GM18505 (cell line): ENCODE data around the gene LAMB1.

Source experiments
- ATAC-seq: cut with Tn5 transposase; IDR thresholded peaks from one replicate; pipeline ENCODE4 v1.9.1; 2021; ENCODE audit not compliant: unreplicated experiment
- POLR2A ChIP-seq: IDR thresholded peaks from 4 replicates; pipeline ENCODE4 v1.6.1; 2011; ENCODE audit warnings: borderline replicate concordance; ENCODE audit not compliant: insufficient read depth, insufficient read length; ENCODE audit errors: extremely low read depth

LAMB1 gene

DNA sequence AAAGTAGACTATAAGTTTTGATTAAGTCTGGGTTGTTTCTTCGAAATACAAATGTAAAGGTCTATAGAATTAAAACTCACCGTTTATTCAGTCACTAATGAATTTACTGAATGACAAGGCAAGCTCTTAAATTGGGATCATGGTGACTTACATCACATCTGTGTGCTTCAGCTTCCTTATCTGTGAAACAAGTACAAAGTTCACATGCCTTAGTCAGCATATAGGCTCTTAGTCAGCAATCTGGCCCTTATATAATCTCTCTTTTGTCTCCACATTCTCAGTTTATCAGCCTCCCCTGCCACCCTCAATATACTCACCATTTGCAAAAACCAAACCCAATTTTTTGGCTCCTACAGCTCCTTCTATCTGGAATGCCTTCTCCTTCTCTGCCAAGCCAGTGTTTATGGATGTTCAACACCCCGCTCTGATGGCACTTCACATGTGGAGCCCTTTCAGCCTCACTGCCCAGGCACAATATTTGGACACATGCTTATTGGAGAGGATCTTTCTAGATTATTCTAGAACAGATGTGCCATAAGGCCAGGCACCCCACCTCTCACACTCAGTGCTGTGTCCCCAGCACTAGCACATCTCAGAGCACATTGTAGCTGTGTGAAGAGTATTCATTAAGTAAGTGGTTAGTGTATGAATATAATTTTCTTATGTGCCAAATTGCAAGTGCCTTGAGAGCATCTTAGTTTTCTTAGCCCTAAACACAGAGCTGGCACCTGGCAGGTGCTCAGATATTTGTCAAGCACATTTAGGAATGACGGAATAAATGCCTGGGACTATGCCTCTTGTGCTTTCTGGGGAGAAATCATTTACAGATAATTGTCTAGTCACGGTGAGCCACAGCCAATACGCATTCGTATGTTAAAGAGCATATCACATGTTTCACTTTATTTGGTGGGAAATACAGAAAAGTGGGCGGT lies 9.8 kb upstream of the LAMB1 start:
- TF ChIP-seq POLR2A, result no peak
- no peak for ATAC-seq

DNA sequence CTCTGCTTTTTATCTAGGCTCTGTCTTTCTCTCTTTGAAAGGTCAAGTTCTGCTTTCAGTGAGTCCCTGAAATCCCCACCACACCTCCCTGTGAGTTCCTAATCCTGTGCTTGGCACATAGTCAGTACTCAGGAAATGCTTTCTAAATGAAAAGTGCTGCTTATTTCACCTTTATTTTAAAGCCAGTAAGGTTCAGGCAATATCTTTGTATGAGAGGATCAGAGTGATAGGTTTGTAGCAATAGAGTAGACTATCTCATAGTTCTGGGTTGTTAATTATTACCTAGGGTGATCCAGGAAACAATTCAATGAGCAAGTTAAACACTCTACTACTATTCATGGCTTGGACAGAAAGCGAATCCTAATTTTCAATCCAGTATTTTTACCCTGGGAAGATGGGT lies 7.4 kb upstream of the LAMB1 start:
- ATAC-seq, result no peak
- TF ChIP-seq POLR2A, result no peak

DNA sequence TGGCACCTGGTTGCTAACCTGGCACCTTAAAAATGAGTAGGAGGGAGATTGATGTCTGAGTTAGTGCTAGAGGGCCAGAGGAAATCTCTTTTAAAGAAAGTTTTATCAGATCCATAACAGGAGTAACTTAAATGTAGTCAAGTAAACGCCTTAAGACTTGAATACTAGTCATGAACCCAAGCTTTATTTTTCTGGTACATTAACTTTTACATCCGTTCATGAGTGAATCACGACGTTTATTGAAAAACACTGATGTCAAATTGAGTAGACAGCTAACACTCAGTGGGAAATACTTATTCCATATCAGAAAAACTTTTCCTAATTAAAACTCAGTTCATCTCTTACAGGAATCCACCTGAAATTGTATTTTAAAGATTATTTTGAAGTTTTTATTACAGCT lies 6.9 kb upstream of the LAMB1 start:
- ATAC-seq, result no peak
- TF ChIP-seq POLR2A, result no peak

DNA sequence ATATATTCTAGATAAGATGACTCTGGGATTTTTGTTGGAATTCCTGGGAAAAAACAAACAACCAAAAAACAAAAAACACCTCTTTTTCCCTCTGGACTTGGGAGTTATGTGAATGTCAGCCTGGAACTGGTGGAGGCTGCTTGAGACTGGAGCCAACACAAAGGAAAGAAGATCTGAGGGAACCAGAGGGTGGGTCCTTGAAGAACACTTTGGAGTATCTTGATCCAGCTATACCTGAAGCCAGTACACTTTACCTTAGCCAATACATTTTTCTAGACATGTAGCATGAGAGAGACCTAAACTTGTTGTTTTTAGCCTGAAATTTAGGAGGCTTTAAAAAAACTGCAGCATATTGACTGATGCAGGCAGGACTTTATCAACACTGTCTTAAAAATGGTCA lies 5.9 kb upstream of the LAMB1 start:
- ATAC-seq, result no peak

DNA sequence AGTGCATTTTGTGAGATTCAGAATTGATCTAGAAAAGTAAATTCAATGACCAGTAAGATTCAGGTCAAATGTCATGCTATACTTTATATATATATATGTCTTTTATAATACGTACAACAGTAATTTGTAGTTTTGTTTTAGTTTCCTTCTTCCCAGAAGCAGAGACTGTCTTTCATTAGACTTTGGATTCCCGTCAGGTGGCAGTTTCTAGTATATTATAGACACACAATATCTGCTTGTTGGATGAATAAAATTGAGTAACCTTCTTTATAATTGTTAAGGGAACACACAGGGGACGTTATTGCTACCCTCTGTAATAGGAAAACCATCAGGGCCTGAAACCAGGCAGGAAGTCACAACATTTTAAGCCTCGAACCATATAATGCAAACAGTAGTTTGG lies 5.3 kb upstream of the LAMB1 start:
- no peak for ATAC-seq
- TF ChIP-seq POLR2A, result no peak

More for the DNA sequence above, 5.9 kb upstream of the LAMB1 start:
- no peak for TF ChIP-seq POLR2A

DNA sequence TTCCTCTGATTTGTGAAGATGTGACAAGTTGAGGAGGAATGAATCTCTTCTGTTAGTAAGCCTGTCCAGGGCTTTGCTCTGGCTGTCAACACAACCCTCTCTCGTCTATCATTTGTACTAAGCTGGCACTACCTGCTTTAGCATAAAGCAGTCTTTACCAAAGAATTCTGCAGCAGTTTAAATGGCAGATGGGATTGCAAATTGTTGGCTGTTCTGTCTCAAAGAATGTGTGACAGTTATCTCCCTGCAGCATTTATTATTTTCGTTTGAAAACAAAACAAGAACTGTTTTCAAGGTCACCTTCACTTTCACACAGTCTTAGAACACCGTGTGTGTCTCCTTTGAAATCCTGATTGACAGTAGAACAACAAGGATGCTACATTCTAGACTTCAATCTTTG lies 4.8 kb upstream of the LAMB1 start:
- ATAC-seq, result no peak
- TF ChIP-seq POLR2A, result no peak

DNA sequence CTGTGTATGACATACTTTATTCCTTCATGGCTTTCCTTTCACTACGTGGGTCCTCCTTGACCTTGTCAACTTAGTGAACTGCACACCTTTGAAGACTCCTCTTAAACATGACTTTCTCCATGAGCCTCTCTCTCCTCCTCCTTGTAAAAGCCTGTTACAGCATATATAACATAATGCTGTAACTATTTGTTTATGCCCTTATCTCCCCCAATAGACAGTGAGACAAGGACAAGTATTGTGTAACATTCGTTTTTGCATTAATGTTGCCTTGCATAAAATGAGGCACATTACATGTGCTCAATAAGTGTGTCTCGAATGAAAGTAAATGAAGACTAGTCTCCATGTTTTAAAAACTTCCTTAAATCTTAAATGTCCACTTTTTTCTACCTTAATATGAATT lies 4.3 kb upstream of the LAMB1 start:
- TF ChIP-seq POLR2A, result no peak
- no peak for ATAC-seq

DNA sequence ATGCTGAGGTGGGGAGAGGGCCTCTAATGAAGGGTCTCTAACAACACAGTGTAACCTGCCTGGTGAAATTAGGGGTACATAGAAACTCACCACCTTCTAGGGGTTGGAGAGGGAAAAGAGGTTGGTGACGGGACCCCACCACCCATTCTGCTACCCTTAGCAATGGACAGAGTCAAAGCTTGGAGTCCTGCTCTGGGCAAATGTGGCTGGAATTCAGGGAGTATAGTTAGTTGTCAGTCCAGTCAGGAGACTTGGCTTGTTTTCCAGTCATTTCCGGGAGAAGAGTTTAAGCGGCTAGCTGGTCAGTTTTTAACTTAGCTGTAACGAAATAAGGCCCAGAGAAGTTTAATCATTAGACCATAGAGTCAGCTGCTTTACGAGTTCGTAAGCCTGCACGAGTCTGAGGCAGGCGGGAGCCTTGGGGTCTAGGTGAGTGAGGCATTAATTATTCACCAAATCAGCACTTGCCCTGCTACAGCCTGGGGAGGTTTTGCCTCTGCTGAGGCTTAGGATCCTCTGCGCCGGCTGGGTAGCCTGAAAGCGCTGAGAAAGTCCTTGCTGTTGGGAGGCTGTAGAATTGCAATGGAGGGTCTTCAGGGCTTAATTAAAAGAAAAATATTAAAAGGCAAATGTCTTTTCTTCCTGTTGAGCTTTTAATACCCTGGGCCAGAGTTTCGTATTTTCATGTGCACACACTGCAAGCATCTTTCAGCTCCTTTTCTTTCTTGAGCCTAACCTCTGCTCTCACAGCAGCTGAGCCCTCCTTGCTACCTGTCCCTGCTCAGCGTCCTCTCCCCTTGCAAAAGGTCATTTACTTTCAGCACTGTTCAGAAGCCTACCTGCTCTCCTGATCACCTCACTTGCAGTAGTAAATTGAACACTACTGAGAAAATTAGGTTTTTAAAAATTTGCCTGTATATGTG lies 1.5 kb upstream of the LAMB1 start:
- ATAC-seq, result no peak
- no peak for TF ChIP-seq POLR2A

DNA sequence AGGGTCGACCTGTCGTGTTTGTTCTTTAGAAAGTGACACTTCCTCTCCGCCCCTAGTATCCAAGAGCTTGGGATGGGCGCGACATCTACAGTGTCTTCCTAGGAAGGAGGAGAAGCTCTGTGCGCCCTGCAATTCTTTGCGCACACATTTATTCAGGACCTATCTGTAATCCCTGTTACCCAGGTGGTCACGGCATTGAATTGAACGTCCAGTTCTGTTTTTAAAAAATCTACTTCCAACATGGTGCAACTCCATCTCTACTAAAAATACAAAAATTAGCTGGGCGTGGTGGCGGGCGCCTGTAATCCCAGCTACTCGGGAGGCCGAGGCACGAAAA lies 606 bp upstream of the LAMB1 start:
- TF ChIP-seq POLR2A, result no peak
- ATAC-seq, result no peak

DNA sequence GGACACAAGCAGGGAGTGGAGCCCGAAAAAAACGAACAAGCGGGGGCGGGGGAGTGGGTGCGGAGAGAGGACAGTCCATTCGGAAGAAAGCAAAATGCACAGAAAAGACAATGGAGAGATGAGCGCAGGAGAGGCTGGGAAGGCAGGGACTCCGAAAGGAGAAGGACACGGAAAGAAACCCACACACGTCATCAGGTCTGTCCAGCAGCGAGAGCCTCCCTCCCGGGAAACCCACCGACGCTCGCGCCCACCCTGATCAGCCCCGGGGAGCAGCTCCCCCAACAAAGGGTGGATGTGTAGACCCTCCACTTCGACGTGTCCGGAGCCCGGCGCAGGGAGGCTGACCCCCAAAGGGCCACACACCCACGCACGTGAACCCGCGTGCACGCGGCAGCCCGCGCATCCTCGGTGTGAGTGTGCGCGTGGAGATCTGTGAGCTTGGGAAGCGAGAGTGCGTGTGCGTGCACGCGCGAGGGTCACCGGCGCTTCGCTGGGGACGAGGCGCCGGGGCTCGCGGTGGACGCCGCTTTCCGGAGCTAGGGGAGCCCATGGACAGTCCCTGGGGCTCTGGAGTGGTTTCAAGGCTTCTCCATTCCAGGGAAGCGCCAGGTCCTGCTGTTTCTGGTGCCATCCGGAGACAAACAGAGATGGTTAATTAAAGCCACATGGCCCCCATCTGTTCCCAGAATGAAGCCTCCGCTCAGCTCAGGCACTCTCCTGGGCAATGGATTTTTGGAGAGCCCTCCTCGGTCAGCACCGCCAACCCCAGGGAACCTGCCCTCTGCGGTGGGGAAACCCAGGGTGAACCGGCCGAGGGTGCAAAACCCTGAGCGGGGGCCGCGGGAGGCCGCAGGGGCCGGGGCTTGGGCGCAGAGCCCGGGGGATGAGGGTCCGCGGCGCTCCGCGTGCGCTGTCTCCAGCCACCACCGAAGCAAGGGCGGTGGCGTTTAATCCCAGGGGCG lies 916 bp downstream of the LAMB1 start:
- TF ChIP-seq POLR2A, result no peak
- ATAC-seq, result no peak

DNA sequence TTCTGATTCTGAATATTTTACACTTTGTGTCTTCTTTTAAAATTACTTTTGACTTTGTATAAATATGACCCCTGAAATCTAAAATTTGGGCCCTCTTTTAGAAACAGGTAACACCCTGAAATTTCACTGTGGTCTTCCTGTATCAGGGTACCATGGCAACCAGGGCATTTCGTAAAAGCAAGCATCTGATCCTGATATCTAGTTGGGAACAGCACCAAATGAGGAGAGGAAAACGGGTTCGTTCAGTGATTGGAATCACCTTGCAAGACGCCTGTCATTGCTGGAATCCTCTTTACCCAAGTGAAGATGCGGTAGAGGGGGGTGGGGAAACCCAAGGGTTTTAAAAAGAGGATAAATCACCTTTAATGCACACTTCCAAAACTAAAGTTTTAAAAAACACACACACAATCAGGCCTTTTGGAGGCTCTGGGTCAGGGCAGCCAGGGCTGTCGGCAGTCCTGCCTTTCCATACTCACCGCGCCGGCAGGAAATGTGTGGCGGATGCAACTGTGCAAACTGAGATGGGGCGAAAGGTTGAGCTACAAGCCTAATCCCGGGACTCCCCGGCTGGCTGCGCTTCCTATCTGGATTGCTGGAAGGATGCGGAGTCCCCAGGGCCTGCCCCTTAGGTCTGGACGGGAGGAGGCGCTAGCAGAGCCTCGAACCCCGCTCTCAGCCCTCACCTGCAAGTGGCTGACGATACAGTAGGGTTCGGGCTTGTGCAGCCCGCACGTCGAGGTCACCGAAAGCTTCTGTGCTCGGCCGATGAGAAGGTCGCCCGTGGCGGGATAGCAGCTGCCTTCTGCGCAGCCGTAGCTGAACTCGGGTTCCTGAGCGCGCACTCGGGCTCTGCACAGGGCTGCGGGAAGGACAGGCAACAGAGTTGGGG lies 1.8 kb downstream of the LAMB1 start:
- TF ChIP-seq POLR2A, result no peak
- ATAC-seq, result no peak

DNA sequence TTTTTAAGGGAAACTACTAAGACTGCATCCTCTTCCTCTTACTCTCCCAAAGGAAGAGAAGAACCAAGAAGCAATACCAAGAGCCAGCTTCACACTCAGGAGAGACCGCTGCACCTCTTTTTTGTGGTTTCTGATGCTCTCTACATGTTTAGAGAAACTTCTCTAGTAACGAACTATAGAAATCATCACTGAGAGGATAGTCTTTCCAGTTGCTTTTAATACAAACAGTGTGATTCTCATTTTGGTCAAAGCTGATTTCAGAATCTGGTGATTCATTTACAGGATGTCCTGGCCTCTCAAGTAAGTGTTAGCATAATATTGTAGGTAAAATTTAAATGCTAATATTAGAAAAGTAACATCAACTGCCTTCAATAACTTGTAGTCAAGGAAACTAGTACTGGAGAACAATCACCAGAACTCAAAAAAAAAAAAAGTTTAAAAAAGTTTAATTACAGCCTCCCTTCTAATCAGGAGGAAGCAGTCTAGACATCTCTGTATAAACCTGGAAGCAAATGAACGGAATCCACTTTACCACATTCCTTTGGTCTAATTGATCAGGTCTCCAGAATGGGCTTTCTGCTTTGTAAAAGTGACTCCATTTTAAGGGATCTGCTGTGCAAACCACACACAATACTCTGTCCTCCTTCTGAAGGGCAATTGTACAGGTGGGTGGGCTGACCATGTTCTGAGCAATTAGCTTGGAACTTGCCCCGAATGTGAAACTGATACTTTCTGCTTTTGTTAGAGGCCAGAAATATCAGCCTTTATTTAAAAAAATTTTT lies 3.0 kb downstream of the LAMB1 start:
- no peak for ATAC-seq

More for the DNA sequence above, 3.0 kb downstream of the LAMB1 start:
- TF ChIP-seq POLR2A, result no peak
